ENCODE measurements around the gene DMPK.

Gene DMPK

DNA sequence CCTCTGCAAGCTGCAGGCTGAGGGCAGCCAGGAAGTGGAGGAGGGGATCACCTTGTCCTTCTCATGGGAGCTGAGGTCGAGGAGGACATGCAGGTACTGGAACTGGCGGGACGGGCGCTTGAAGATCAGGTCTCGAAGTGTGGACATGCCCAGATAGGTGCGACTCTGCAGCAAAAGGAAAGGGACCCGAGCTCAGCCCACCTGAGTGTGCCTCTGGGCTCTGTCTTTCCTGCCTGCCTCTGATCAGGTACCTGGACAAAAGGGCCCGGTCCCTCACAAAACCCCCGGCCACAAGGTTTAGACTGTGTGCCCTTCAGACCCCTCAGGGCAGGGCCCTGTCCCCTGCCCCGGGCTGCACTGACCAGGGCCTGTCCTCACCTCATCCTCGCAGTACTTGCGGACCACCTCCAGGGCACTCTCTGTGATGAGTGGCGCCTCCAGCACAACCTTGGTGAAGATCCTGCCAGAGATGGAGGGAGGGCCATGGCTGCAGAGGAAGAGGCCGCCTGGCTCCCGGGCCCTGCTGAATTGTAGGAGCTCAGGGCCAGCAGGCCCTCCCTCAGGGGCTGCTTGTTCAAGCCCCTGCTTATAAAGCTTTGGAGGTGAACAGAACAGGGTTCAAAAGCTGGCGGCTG is 45.3 kb upstream of the DMPK start:
- Histone ChIP-seq H2BK120ac (ENCODE audit: low read depth, low read length) (no peak overlapping the region), H3K4ac (ENCODE audit: low read length) (no peak overlapping the region), H3K36me3 (replicated peaks in 1 of 2; ENCODE audit: control insufficient read depth in 2 of 2, insufficient read depth in 2 of 2, low read length in 2 of 2) (peaks cover 80 to 97% of the 10 kb centered on the region in 2 donors), H3K4me2 (ENCODE audit: insufficient read depth, low read length, poor library complexity, severe bottlenecking) (no peak overlapping the region), H3K27me3 (ENCODE audit: control insufficient read depth in 3 of 3, insufficient read depth in 3 of 3, low read depth in 1 of 3, low read length in 3 of 3) (no peaks in the 10 kb centered on the region), H3K9ac (ENCODE audit: low read depth, low read length, poor library complexity) (no peak overlapping the region), H3K23ac (ENCODE audit: low read depth, low read length, poor library complexity) (peak overlapping the region; percentile 49), H3K27ac (replicated peaks; ENCODE audit: low read length) (no peak overlapping the region), H2AK5ac (ENCODE audit: low read depth, low read length) (no peak overlapping the region), H3K4me3 (ENCODE audit: low read length in 2 of 2) (no peak overlapping the region), H2BK15ac (ENCODE audit: low read length) (no peak overlapping the region), H3K14ac (ENCODE audit: low read length) (no peak overlapping the region), H2BK12ac (ENCODE audit: low read length) (no peak overlapping the region), H3K4me1 (ENCODE audit: control insufficient read depth in 2 of 2, insufficient read depth in 1 of 2, low read depth in 1 of 2, low read length in 2 of 2) (no peaks in the 10 kb centered on the region), H4K8ac (ENCODE audit: low read depth, low read length) (no peak overlapping the region), H2BK5ac (ENCODE audit: low read length) (no peak overlapping the region), H3K79me1 (ENCODE audit: low read depth, low read length) (peaks cover 2% of the 10 kb centered on the region), H3K9me3 (replicated peaks in 1 of 2; ENCODE audit: control insufficient read depth in 2 of 2, insufficient read depth in 1 of 2, low read depth in 1 of 2, low read length in 2 of 2) (peaks cover 0 to 3% of the 10 kb centered on the region in 2 donors), H2AFZ (ENCODE audit: low read length) (no peak overlapping the region), H4K91ac (ENCODE audit: low read depth, low read length, poor library complexity) (no peak overlapping the region), H3K18ac (ENCODE audit: low read length) (no peak overlapping the region)
- no CpG with 5 or more reads among the region's 16 CpGs for WGBS, 2 donors (ENCODE audit: extremely low coverage in 2 of 2, insufficient read length in 2 of 2, insufficient replicate concordance in 1 of 2)
- DNase-seq (ENCODE audit: low spot score) = no peak

DNA sequence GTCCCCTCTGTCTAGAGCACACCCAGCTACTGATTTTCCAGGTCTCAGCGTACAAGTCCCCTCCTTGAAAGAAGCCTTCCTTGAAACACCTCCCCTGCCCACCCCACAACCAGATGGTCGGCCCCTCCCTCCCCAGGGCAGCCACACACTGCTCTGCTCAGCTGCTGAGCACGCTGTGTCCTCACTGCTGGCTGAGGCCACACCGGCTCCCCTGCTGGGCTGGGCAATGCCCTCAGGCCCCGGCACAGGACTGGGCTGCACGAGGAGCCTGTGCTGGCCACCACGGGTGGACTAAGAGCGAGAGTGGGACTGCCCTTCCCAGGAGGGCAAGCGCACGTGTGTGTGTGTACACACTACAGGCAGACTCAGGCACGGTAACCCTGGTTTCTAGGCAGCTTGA is 44.6 kb upstream of the DMPK start:
- Histone ChIP-seq H3K18ac (ENCODE audit: low read length) (peak overlapping the region; percentile 67), H3K79me1 (ENCODE audit: low read depth, low read length) (peaks cover 2% of the 10 kb centered on the region), H3K23ac (ENCODE audit: low read depth, low read length, poor library complexity) (no peak overlapping the region), H3K4me1 (ENCODE audit: control insufficient read depth in 2 of 2, insufficient read depth in 1 of 2, low read depth in 1 of 2, low read length in 2 of 2) (no peaks in the 10 kb centered on the region), H3K4me2 (ENCODE audit: insufficient read depth, low read length, poor library complexity, severe bottlenecking) (no peak overlapping the region), H2BK12ac (ENCODE audit: low read length) (no peak overlapping the region), H2AK5ac (ENCODE audit: low read depth, low read length) (no peak overlapping the region), H3K4ac (ENCODE audit: low read length) (no peak overlapping the region), H3K9me3 (replicated peaks in 1 of 2; ENCODE audit: control insufficient read depth in 2 of 2, insufficient read depth in 1 of 2, low read depth in 1 of 2, low read length in 2 of 2) (peaks cover 0 to 3% of the 10 kb centered on the region in 2 donors), H4K8ac (ENCODE audit: low read depth, low read length) (no peak overlapping the region), H3K14ac (ENCODE audit: low read length) (no peak overlapping the region), H3K27ac (replicated peaks; ENCODE audit: low read length) (no peak overlapping the region), H2BK5ac (ENCODE audit: low read length) (no peak overlapping the region), H3K9ac (ENCODE audit: low read depth, low read length, poor library complexity) (no peak overlapping the region), H4K91ac (ENCODE audit: low read depth, low read length, poor library complexity) (no peak overlapping the region), H2AFZ (ENCODE audit: low read length) (no peak overlapping the region), H2BK120ac (ENCODE audit: low read depth, low read length) (no peak overlapping the region), H2BK15ac (ENCODE audit: low read length) (no peak overlapping the region), H3K4me3 (ENCODE audit: low read length in 2 of 2) (no peak overlapping the region), H3K36me3 (replicated peaks in 1 of 2; ENCODE audit: control insufficient read depth in 2 of 2, insufficient read depth in 2 of 2, low read length in 2 of 2) (peaks cover 75 to 95% of the 10 kb centered on the region in 2 donors), H3K27me3 (ENCODE audit: control insufficient read depth in 3 of 3, insufficient read depth in 3 of 3, low read depth in 1 of 3, low read length in 3 of 3) (no peaks in the 10 kb centered on the region)
- DNase-seq (ENCODE audit: low spot score) = no peak
- WGBS, 2 donors (ENCODE audit: extremely low coverage in 2 of 2, insufficient read length in 2 of 2, insufficient replicate concordance in 1 of 2) = no CpG with 5 or more reads among the region's 11 CpGs

DNA sequence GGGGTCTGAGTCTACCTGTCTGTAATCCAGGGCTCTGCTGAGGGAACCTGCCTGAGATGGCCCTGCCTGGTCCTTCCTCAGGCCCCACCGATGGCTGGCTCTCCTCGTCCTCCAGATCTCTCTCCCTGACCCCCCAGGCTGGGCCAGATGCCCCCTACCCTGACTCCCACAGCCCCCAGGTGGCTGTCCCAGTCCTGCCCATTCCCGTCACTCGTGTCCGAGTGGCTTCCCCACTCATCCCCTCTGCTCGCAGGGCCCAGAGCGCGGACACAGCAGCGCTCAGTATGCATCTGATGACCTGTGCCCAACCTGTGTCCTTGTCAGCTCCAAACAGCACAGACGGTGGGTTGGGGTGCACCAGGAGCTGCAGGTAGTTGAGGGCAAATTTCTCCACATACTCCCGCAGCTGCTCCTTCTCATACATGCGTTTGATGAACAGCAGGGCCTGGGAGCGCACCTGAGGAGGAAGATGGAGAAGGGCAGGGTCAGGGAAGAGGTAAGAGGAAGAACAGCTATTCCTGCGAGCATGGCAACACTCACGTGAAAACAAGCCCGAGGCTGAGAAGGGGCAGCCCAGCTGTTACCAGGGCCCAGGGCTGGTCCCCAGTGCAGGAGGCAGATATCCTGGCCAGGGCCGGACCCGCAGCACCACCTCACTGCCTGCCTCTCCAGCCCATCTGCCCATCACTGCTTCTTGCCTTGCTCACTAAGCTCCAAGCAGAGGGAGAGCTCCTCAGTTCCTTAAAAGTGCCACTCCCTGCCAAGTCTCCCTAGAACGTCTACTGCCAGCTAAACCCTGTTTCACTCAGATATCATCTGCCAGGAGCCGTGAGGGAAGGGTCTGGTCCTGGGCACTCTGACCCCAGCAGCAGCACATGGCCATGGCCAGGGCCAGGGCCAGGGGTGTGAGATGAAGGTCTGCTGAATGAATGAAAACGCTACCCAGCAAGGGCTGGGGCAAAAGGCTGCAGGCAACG is 43.9 kb upstream of the DMPK start:
- no peak overlapping the region for H3K9ac ChIP-seq (ENCODE audit: low read depth, low read length, poor library complexity)
- H4K8ac ChIP-seq (ENCODE audit: low read depth, low read length) = no peak overlapping the region
- no peak overlapping the region for H2BK12ac ChIP-seq (ENCODE audit: low read length)
- H3K9me3 ChIP-seq (replicated peaks in 1 of 2; ENCODE audit: control insufficient read depth in 2 of 2, insufficient read depth in 1 of 2, low read depth in 1 of 2, low read length in 2 of 2) = peaks cover 0 to 3% of the 10 kb centered on the region in 2 donors
- H2BK120ac ChIP-seq (ENCODE audit: low read depth, low read length) = no peak overlapping the region
- DNase-seq (ENCODE audit: low spot score) = no peak
- no peak overlapping the region for H3K4me3 ChIP-seq (ENCODE audit: low read length in 2 of 2)
- H3K23ac ChIP-seq (ENCODE audit: low read depth, low read length, poor library complexity) = no peak overlapping the region
- no peak overlapping the region for H3K4me2 ChIP-seq (ENCODE audit: insufficient read depth, low read length, poor library complexity, severe bottlenecking)
- H3K27me3 ChIP-seq (ENCODE audit: control insufficient read depth in 3 of 3, insufficient read depth in 3 of 3, low read depth in 1 of 3, low read length in 3 of 3) = no peaks in the 10 kb centered on the region
- H2BK5ac ChIP-seq (ENCODE audit: low read length) = no peak overlapping the region
- H3K14ac ChIP-seq (ENCODE audit: low read length) = no peak overlapping the region
- no peak overlapping the region for H2AFZ ChIP-seq (ENCODE audit: low read length)
- no CpG with 5 or more reads among the region's 22 CpGs for WGBS, 2 donors (ENCODE audit: extremely low coverage in 2 of 2, insufficient read length in 2 of 2, insufficient replicate concordance in 1 of 2)
- H3K4ac ChIP-seq (ENCODE audit: low read length) = no peak overlapping the region
- H3K4me1 ChIP-seq (ENCODE audit: control insufficient read depth in 2 of 2, insufficient read depth in 1 of 2, low read depth in 1 of 2, low read length in 2 of 2) = no peaks in the 10 kb centered on the region
- H3K18ac ChIP-seq (ENCODE audit: low read length) = no peak overlapping the region
- no peak overlapping the region for H2BK15ac ChIP-seq (ENCODE audit: low read length)
- H3K36me3 ChIP-seq (replicated peaks in 1 of 2; ENCODE audit: control insufficient read depth in 2 of 2, insufficient read depth in 2 of 2, low read length in 2 of 2) = peaks cover 74 to 93% of the 10 kb centered on the region in 2 donors
- no peak overlapping the region for H3K27ac ChIP-seq (replicated peaks; ENCODE audit: low read length)
- H2AK5ac ChIP-seq (ENCODE audit: low read depth, low read length) = no peak overlapping the region
- no peak overlapping the region for H4K91ac ChIP-seq (ENCODE audit: low read depth, low read length, poor library complexity)
- peaks cover 2% of the 10 kb centered on the region for H3K79me1 ChIP-seq (ENCODE audit: low read depth, low read length)

DNA sequence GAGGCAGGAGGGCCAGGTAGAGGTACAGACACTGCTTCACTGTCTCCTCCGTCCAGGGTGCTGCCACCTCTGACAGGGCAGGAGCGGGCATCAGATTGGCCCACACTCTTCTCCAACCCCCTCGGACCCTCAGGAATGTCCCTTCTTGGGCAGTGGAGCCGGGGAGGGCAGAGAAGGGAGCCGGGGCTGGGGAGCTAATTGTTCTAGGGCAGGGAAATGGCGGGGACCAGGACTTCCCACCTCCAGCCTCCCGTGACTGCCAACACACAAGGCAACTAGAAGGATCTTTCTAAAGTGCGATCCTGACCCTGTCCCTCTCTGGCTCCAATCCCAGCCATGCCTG is 42.9 kb upstream of the DMPK start:
- Histone ChIP-seq H3K23ac (ENCODE audit: low read depth, low read length, poor library complexity) (peak overlapping the region; percentile 57), H3K4me2 (ENCODE audit: insufficient read depth, low read length, poor library complexity, severe bottlenecking) (no peak overlapping the region), H3K4ac (ENCODE audit: low read length) (no peak overlapping the region), H3K27me3 (ENCODE audit: control insufficient read depth in 3 of 3, insufficient read depth in 3 of 3, low read depth in 1 of 3, low read length in 3 of 3) (no peaks in the 10 kb centered on the region), H2BK5ac (ENCODE audit: low read length) (no peak overlapping the region), H2BK12ac (ENCODE audit: low read length) (no peak overlapping the region), H4K8ac (ENCODE audit: low read depth, low read length) (no peak overlapping the region), H3K4me3 (ENCODE audit: low read length in 2 of 2) (no peak overlapping the region), H2BK120ac (ENCODE audit: low read depth, low read length) (no peak overlapping the region), H3K36me3 (replicated peaks in 1 of 2; ENCODE audit: control insufficient read depth in 2 of 2, insufficient read depth in 2 of 2, low read length in 2 of 2) (peaks cover 74 to 96% of the 10 kb centered on the region in 2 donors), H2AK5ac (ENCODE audit: low read depth, low read length) (no peak overlapping the region), H2BK15ac (ENCODE audit: low read length) (no peak overlapping the region), H3K27ac (replicated peaks; ENCODE audit: low read length) (no peak overlapping the region), H3K14ac (ENCODE audit: low read length) (no peak overlapping the region), H3K79me1 (ENCODE audit: low read depth, low read length) (peaks cover 2% of the 10 kb centered on the region), H3K18ac (ENCODE audit: low read length) (no peak overlapping the region), H3K9ac (ENCODE audit: low read depth, low read length, poor library complexity) (peak overlapping the region; percentile 50), H3K4me1 (ENCODE audit: control insufficient read depth in 2 of 2, insufficient read depth in 1 of 2, low read depth in 1 of 2, low read length in 2 of 2) (no peaks in the 10 kb centered on the region), H4K91ac (ENCODE audit: low read depth, low read length, poor library complexity) (no peak overlapping the region), H2AFZ (ENCODE audit: low read length) (no peak overlapping the region), H3K9me3 (replicated peaks in 1 of 2; ENCODE audit: control insufficient read depth in 2 of 2, insufficient read depth in 1 of 2, low read depth in 1 of 2, low read length in 2 of 2) (peaks cover 0 to 3% of the 10 kb centered on the region in 2 donors)
- no peak for DNase-seq (ENCODE audit: low spot score)
- no CpG with 5 or more reads among the region's 8 CpGs for WGBS, 2 donors (ENCODE audit: extremely low coverage in 2 of 2, insufficient read length in 2 of 2, insufficient replicate concordance in 1 of 2)

All from neuronal stem cell (in vitro differentiated cells).